ENCODE data around the gene PPFIBP1. TPM values are rescaled to one million over a fixed set of nuclear protein-coding genes. Genes with fewer than 3 reads are reported as not detected.

The PPFIBP1 gene
- total and polyA plus RNA-seq, 4 donors, result 13.6 to 150 (median 63.1) TPM

DNA sequence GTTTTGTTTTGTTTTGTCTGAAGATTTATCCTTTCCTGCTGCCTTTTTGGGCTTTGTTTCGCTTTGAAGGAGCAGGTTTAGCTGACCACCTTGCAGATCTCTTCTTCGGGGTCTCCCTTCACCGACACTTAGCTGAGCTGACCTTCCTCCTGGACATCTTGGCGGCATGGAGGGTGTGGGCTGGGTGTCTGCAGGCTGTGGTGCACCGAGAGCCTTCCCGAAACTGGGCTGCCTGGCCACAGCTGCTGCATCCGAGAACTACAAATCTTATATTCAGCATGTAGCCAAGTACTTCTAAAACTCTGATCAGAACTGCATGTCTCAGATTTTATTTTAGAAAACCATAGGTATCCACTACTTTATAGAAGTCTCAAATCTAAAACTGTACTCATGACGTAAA lies 84.9 kb downstream of the PPFIBP1 start:
- peaks cover 5 to 38% (median 11%) of the 10 kb centered on the region in 5 donors for H3K4me1 ChIP-seq (ENCODE audit: control insufficient read depth in 5 of 5, insufficient read depth in 5 of 5, low read length in 5 of 5)
- no peak for ATAC-seq (ENCODE audit: insufficient read depth, low FRiP score)
- WGBS, 2 donors, result 87 to 89% methylated on average over 8 of the region's 8 CpGs
- H3K9me3 ChIP-seq (ENCODE audit: control insufficient read depth in 4 of 4, insufficient read depth in 3 of 4, low read length in 3 of 4), result no peaks in the 10 kb centered on the region
- no peak overlapping the region for H3K4me3 ChIP-seq
- DNase-seq, result no peak
- TF ChIP-seq, protein P1, sequence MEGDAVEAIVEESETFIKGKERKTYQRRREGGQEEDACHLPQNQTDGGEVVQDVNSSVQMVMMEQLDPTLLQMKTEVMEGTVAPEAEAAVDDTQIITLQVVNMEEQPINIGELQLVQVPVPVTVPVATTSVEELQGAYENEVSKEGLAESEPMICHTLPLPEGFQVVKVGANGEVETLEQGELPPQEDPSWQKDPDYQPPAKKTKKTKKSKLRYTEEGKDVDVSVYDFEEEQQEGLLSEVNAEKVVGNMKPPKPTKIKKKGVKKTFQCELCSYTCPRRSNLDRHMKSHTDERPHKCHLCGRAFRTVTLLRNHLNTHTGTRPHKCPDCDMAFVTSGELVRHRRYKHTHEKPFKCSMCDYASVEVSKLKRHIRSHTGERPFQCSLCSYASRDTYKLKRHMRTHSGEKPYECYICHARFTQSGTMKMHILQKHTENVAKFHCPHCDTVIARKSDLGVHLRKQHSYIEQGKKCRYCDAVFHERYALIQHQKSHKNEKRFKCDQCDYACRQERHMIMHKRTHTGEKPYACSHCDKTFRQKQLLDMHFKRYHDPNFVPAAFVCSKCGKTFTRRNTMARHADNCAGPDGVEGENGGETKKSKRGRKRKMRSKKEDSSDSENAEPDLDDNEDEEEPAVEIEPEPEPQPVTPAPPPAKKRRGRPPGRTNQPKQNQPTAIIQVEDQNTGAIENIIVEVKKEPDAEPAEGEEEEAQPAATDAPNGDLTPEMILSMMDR (IDR thresholded peaks at IDR 0.05; ENCODE audit: control extremely low read depth, extremely low read depth), result no peak
- H3K9ac ChIP-seq (ENCODE audit: insufficient read depth in 1 of 2, low read length in 2 of 2), result peak overlapping the region in 1 of 2 donors; percentile 13
- no peaks in the 10 kb centered on the region for H3K27me3 ChIP-seq (ENCODE audit: control insufficient read depth in 3 of 3, insufficient read depth in 3 of 3, low read length in 2 of 3)
- H3K27ac ChIP-seq (ENCODE audit: low read depth in 1 of 2, low read length in 1 of 2), result peak overlapping the region in 1 of 2 donors; percentile 29
- no peaks in the 10 kb centered on the region for H3K36me3 ChIP-seq (ENCODE audit: control insufficient read depth in 4 of 4, insufficient read depth in 4 of 4, low read length in 4 of 4)

DNA sequence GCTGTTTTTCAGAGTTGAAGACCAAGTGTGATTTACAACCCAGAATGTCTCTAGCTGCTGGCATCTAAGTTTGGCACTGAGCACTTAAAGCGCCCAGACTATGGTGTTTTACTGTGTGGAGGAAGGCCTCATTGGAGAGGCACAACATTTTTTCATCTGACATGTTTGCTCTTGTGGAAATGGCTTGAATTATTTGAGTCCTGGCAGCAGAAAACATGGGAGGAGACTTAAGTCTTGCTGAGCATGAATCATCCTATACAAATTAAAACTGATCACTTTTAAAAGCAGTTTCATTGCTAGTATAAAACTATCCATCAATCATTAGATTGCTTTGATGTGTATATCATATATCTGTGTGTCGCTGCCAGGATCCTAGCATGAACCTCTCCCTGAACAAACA lies 86.4 kb downstream of the PPFIBP1 start:
- ATAC-seq (ENCODE audit: insufficient read depth, low FRiP score), result no peak
- Histone ChIP-seq H3K27ac (ENCODE audit: low read depth in 1 of 2, low read length in 1 of 2) (no peak overlapping the region), H3K27me3 (ENCODE audit: control insufficient read depth in 3 of 3, insufficient read depth in 3 of 3, low read length in 2 of 3) (no peaks in the 10 kb centered on the region), H3K9ac (ENCODE audit: insufficient read depth in 1 of 2, low read length in 2 of 2) (no peak overlapping the region), H3K4me1 (ENCODE audit: control insufficient read depth in 5 of 5, insufficient read depth in 5 of 5, low read length in 5 of 5) (peaks cover 5 to 43% (median 13%) of the 10 kb centered on the region in 5 donors), H3K36me3 (ENCODE audit: control insufficient read depth in 4 of 4, insufficient read depth in 4 of 4, low read length in 4 of 4) (no peaks in the 10 kb centered on the region), H3K4me3 (no peak overlapping the region), H3K9me3 (ENCODE audit: control insufficient read depth in 4 of 4, insufficient read depth in 3 of 4, low read length in 3 of 4) (no peaks in the 10 kb centered on the region)
- TF ChIP-seq, protein P1 (IDR thresholded peaks at IDR 0.05; ENCODE audit: control extremely low read depth, extremely low read depth), result no peak
- WGBS, 2 donors, result 65 to 88% methylated on average over 2 of the region's 2 CpGs
- peak in 1 of 3 donors; percentile 61 for DNase-seq

DNA sequence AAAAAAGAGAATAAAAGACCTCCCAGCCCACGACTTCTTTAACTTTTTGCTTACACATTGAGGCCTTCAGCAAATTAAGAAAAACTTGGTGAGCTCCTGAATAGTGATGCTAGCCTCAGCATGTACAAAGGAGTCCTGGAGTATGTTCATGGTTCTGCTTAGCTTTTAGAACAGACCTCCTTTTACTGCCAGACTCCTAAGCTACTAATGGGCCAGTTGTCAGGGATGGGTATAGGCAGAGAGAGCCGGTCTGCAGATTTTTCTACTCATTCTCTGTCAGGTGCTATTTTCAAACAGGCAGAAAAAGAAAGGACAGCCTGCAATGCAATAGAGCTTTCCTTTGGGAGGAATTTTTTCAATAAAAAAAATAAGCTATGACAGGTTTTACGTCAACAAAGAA lies 90.4 kb downstream of the PPFIBP1 start:
- no peak overlapping the region for H3K4me3 ChIP-seq
- H3K4me1 ChIP-seq (ENCODE audit: control insufficient read depth in 5 of 5, insufficient read depth in 5 of 5, low read length in 5 of 5), result peaks cover 5 to 57% (median 12%) of the 10 kb centered on the region in 5 donors
- 93% methylated on average over 3 of the region's 3 CpGs for WGBS, 2 donors
- ATAC-seq (ENCODE audit: insufficient read depth, low FRiP score) (no peak), DNase-seq (no peak)
- H3K9me3 ChIP-seq (ENCODE audit: control insufficient read depth in 4 of 4, insufficient read depth in 3 of 4, low read length in 3 of 4), result no peaks in the 10 kb centered on the region
- H3K9ac ChIP-seq (ENCODE audit: insufficient read depth in 1 of 2, low read length in 2 of 2), result no peak overlapping the region
- H3K27me3 ChIP-seq (ENCODE audit: control insufficient read depth in 3 of 3, insufficient read depth in 3 of 3, low read length in 2 of 3), result no peaks in the 10 kb centered on the region
- TF ChIP-seq, protein P1 (IDR thresholded peaks at IDR 0.05; ENCODE audit: control extremely low read depth, extremely low read depth), result no peak
- no peak overlapping the region for H3K27ac ChIP-seq (ENCODE audit: low read depth in 1 of 2, low read length in 1 of 2)
- no peaks in the 10 kb centered on the region for H3K36me3 ChIP-seq (ENCODE audit: control insufficient read depth in 4 of 4, insufficient read depth in 4 of 4, low read length in 4 of 4)

DNA sequence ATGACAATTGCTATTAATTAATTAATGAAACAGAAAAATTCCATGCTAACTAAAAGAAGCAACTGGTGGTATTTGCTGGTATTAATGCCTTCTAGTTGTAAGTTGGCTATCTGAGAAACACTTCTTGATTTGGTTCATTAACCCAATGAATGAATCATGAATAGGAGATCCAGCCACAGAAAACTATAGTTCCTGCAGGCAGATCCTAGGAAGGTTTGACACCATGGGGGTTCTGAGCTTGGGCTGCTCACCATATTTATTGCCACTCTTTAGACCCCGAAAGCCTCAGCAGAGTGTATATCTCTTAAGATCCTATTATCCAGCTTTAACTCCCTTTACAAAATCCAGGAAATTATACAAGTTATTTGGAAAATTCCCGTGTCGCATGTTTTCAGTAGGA lies 90.9 kb downstream of the PPFIBP1 start:
- H3K4me3 ChIP-seq, result no peak overlapping the region
- DNase-seq (no peak), ATAC-seq (ENCODE audit: insufficient read depth, low FRiP score) (no peak)
- 87 to 90% methylated on average over 3 of the region's 3 CpGs for WGBS, 2 donors
- no peaks in the 10 kb centered on the region for H3K9me3 ChIP-seq (ENCODE audit: control insufficient read depth in 4 of 4, insufficient read depth in 3 of 4, low read length in 3 of 4)
- no peaks in the 10 kb centered on the region for H3K36me3 ChIP-seq (ENCODE audit: control insufficient read depth in 4 of 4, insufficient read depth in 4 of 4, low read length in 4 of 4)
- no peaks in the 10 kb centered on the region for H3K27me3 ChIP-seq (ENCODE audit: control insufficient read depth in 3 of 3, insufficient read depth in 3 of 3, low read length in 2 of 3)
- TF ChIP-seq, protein P1 (IDR thresholded peaks at IDR 0.05; ENCODE audit: control extremely low read depth, extremely low read depth), result no peak
- peaks cover 4 to 56% (median 12%) of the 10 kb centered on the region in 5 donors for H3K4me1 ChIP-seq (ENCODE audit: control insufficient read depth in 5 of 5, insufficient read depth in 5 of 5, low read length in 5 of 5)
- H3K9ac ChIP-seq (ENCODE audit: insufficient read depth in 1 of 2, low read length in 2 of 2), result no peak overlapping the region
- H3K27ac ChIP-seq (ENCODE audit: low read depth in 1 of 2, low read length in 1 of 2), result no peak overlapping the region

All from lung (tissue), 12 donors.